H1 (cell line): Measurements from ENCODE around the gene ARHGAP28. TPM values are rescaled to one million over a fixed set of nuclear protein-coding genes. Genes with fewer than 3 reads are reported as not detected.

Experiments used
- CBX8 ChIP-seq: fragments of 300-800, 300-1000 bp; sonication (generic); IDR thresholded peaks from 2 replicates; pipeline ENCODE4 v1.7.1; 2016; ENCODE audit warnings: low read depth, low read length, borderline replicate concordance
- JUND ChIP-seq: IDR thresholded peaks from 2 replicates; pipeline ENCODE4 v1.6.1; 2011; ENCODE audit warnings: mild to moderate bottlenecking, improper control_type of control experiment, low read length
- KDM1A ChIP-seq: fragments of 200-600, 300-600 bp; sonication (generic); IDR thresholded peaks from 2 replicates; pipeline ENCODE4 v1.7.1; 2016; ENCODE audit warnings: mild to moderate bottlenecking, low read length, borderline replicate concordance
- SIX5 ChIP-seq: IDR thresholded peaks from 2 replicates; pipeline ENCODE4 v1.6.1; 2011; ENCODE audit warnings: mild to moderate bottlenecking, low read depth, low read length
- SP2 ChIP-seq: IDR thresholded peaks from 2 replicates; pipeline ENCODE4 v1.6.1; 2012; ENCODE audit warnings: mild to moderate bottlenecking, low read length, inconsistent platforms
- TAF7 ChIP-seq: optimal IDR thresholded peaks from 2 replicates; pipeline ENCODE3; 2011; ENCODE audit warnings: low read depth, mild to moderate bottlenecking, inconsistent platforms, low read length, moderate library complexity, borderline replicate concordance
- polyA plus RNA-seq, 7 experiments: library from polyadenylated mRNA; depleted of rRNA in 3 of 7; stranded (reverse) in 5 of 7; unstranded in 2 of 7; fragments of >200 nt in 5 of 7; fragments of 200-250 nt in 2 of 7; gene quantifications; 1 replicate in 5 of 7; 2 replicates in 1 of 7; 4 replicates in 1 of 7; pipeline versions ENCODE4 v1.2.1 to v1.2.3, GENCODE V29; 2011 to 2013; ENCODE audit warnings: missing spikeins in 2 of 7, mixed read lengths in 2 of 7
- total RNA-seq: library from RNA; stranded (reverse); fragmentation: NEBNext Ultra II Directional; extraction: Animal tissue kit (Norgen Biotek cat#: 25700); gene quantifications from 2 replicates; pipeline ENCODE4 v1.2.1, GENCODE V29; 2021

The ARHGAP28 gene
- total and polyA plus RNA-seq, 2 of the 8 experiments (the other 6 are each of a cell fraction or from before 2014, with no cell fraction given) = 2.9 to 14.4 TPM

- TF ChIP-seq SP2 (no peak), JUND (no peak), TAF7 (no peak), SIX5 (no peak), KDM1A (no peak), CBX8 (no peak)
- TF ChIP-seq, all 59 proteins: peak for 0
Measured at GRCh38 chr18:6816154-6816553, 86.6 kb downstream of the ARHGAP28 start (continued).
